H1 (cell line): ENCODE results near the gene SSNA1. TPM values are rescaled to one million over a fixed set of nuclear protein-coding genes. Genes with fewer than 3 reads are reported as not detected.

Experiments
- CTCF ChIA-PET: fragments of 300-600 bp; sonication (Branson Sonifier 250); formaldehyde crosslinking; loops from one replicate; lab custom pipeline; 2021; ENCODE audit not compliant: partially characterized antibody; lab: Charles Lee
- POLR2A ChIA-PET: fragments of 300-600 bp; sonication (Branson Sonifier 250); formaldehyde crosslinking; loops from one replicate; lab custom pipeline; 2021; ENCODE audit warnings: inconsistent platforms; ENCODE audit not compliant: partially characterized antibody; lab: Charles Lee
- DNase-seq, 2 experiments: peaks; one replicate each; pipeline versions ENCODE4 v3.0.0 to v3.0.0-alpha.2; 2010 to 2022; ENCODE audit warnings: low spot score in 2 of 2, low read depth in 1 of 2, mixed read lengths in 1 of 2
- FAIRE-seq: peaks from 2 replicates; lab custom pipeline; 2011; peaks lifted over from hg19 to GRCh38; lab: Jason Lieb, UNC
- H2AFZ ChIP-seq: 2 replicates; pipeline ENCODE4 v1.8.1; 2012; ENCODE audit warnings: low read length, inconsistent platforms
- H2AK5ac ChIP-seq: 2 replicates; pipeline ENCODE4 v1.6.1; 2013; ENCODE audit warnings: low read depth, low read length
- H2BK120ac ChIP-seq: replicated peaks from 2 replicates; pipeline ENCODE3; 2013; ENCODE audit warnings: low read depth, low read length, inconsistent platforms
- H2BK12ac ChIP-seq: 2 replicates; pipeline ENCODE4 v1.6.1; 2013; ENCODE audit warnings: low read depth, low read length
- H2BK15ac ChIP-seq: 2 replicates; pipeline ENCODE4 v1.6.1; 2013; ENCODE audit warnings: low read length
- H2BK20ac ChIP-seq: 2 replicates; pipeline ENCODE4 v1.6.1; 2013; ENCODE audit warnings: low read length
- H2BK5ac ChIP-seq: 2 replicates; pipeline ENCODE4 v1.6.1; 2013; ENCODE audit warnings: low read depth, low read length
- H3K14ac ChIP-seq: 2 replicates; pipeline ENCODE4 v1.6.1; 2013; ENCODE audit warnings: inconsistent platforms; ENCODE audit not compliant: insufficient read length
- H3K18ac ChIP-seq: 2 replicates; pipeline ENCODE4 v1.6.1; 2013; ENCODE audit warnings: low read length; ENCODE audit errors: extremely low read depth
- H3K23ac ChIP-seq: 2 replicates; pipeline ENCODE4 v1.6.1; 2013; ENCODE audit warnings: inconsistent platforms; ENCODE audit not compliant: insufficient read length
- H3K23me2 ChIP-seq: 2 replicates; pipeline ENCODE4 v1.6.1; 2013; ENCODE audit warnings: low read depth, low read length
- H3K27ac ChIP-seq: 2 replicates; pipeline ENCODE4 v1.6.1; 2011; ENCODE audit warnings: low read depth, low read length, inconsistent platforms
- H3K27me3 ChIP-seq, 4 experiments: replicated peaks in 1 of 4; 1 replicate in 1 of 4; 2 replicates in 3 of 4; pipeline versions ENCODE4 v1.6.1 to v1.8.1; 2011 to 2013; ENCODE audit warnings: low read length in 3 of 4, mild to moderate bottlenecking in 3 of 4, inconsistent platforms in 2 of 4, mixed read lengths in 2 of 4, moderate library complexity in 1 of 4; ENCODE audit not compliant: control insufficient read depth in 3 of 4, insufficient read depth in 3 of 4; ENCODE audit errors: extremely low read depth in 1 of 4
- H3K36me3 ChIP-seq, 4 experiments: 2 replicates each; pipeline versions ENCODE4 v1.6.1 to v1.8.1; 2011 to 2013; ENCODE audit warnings: mild to moderate bottlenecking in 4 of 4, low read length in 3 of 4, moderate library complexity in 2 of 4, control low read depth in 1 of 4, inconsistent platforms in 1 of 4; ENCODE audit not compliant: insufficient read depth in 4 of 4, control insufficient read depth in 2 of 4
- H3K4ac ChIP-seq: replicated peaks from 2 replicates; pipeline ENCODE3; 2013; ENCODE audit warnings: low read length, low read depth, mixed read lengths, inconsistent platforms; ENCODE audit not compliant: insufficient read length
- H3K4me1 ChIP-seq, 4 experiments: replicated peaks in 1 of 4; 1 replicate in 1 of 4; 2 replicates in 3 of 4; pipeline versions ENCODE4 v1.6.1 to v1.8.1; 2011 to 2013; ENCODE audit warnings: low read length in 3 of 4, inconsistent platforms in 2 of 4, mixed read lengths in 1 of 4; ENCODE audit not compliant: insufficient read depth in 4 of 4, control insufficient read depth in 3 of 4
- H3K4me2 ChIP-seq, 2 experiments: 2 replicates each; pipeline versions ENCODE4 v1.6.1 to v1.8.1; 2011 to 2013; ENCODE audit warnings: low read depth in 2 of 2, low read length in 2 of 2, control low read depth in 1 of 2, inconsistent platforms in 1 of 2, mild to moderate bottlenecking in 1 of 2; ENCODE audit not compliant: insufficient read depth in 1 of 2
- H3K4me3 ChIP-seq, 4 experiments: fragments of 200-600, 300-600 bp in 1 of 4; sonication (generic), shearing (Covaris generic), sonication (Bioruptor Twin) in 1 of 4; 2 replicates each; pipeline versions ENCODE4 v1.5.1 to v1.8.1; 2011 to 2016; ENCODE audit warnings: low read length in 4 of 4, low read depth in 3 of 4, control low read depth in 2 of 4, inconsistent platforms in 2 of 4, mild to moderate bottlenecking in 2 of 4, mixed read lengths in 1 of 4, moderate library complexity in 1 of 4; ENCODE audit not compliant: insufficient read depth in 2 of 4; ENCODE audit errors: extremely low read depth in 1 of 4
- H3K56ac ChIP-seq: replicated peaks from 2 replicates; pipeline ENCODE3; 2013; ENCODE audit warnings: low read depth, mild to moderate bottlenecking, mixed read lengths, low read length, inconsistent platforms; ENCODE audit not compliant: insufficient read length
- H3K79me1 ChIP-seq: 2 replicates; pipeline ENCODE4 v1.6.1; 2013; ENCODE audit warnings: low read depth, low read length, control low read depth
- H3K79me2 ChIP-seq, 2 experiments: 2 replicates each; pipeline versions ENCODE4 v1.6.1 to v1.8.1; 2012 to 2013; ENCODE audit warnings: low read length in 2 of 2, mild to moderate bottlenecking in 2 of 2, inconsistent platforms in 1 of 2; ENCODE audit not compliant: insufficient read depth in 2 of 2, control insufficient read depth in 1 of 2
- H3K9ac ChIP-seq, 4 experiments: replicated peaks in 1 of 4; 1 replicate in 1 of 4; 2 replicates in 3 of 4; pipeline versions ENCODE4 v1.6.1 to v1.8.1; 2011 to 2013; ENCODE audit warnings: low read depth in 3 of 4, low read length in 3 of 4, control low read depth in 2 of 4, mild to moderate bottlenecking in 2 of 4, moderate library complexity in 2 of 4, inconsistent platforms in 1 of 4; ENCODE audit errors: extremely low read depth in 1 of 4
- H3K9me3 ChIP-seq, 2 experiments: 2 replicates each; pipeline versions ENCODE4 v1.6.1 to v1.8.1; 2012 to 2013; ENCODE audit warnings: mild to moderate bottlenecking in 2 of 2, moderate library complexity in 2 of 2, control low read depth in 1 of 2, inconsistent platforms in 1 of 2, low read depth in 1 of 2, low read length in 1 of 2, mixed read lengths in 1 of 2; ENCODE audit not compliant: insufficient read depth in 2 of 2
- H4K20me1 ChIP-seq, 2 experiments: replicated peaks in 1 of 2; 2 replicates each; pipeline versions ENCODE3 to v1.8.1; 2011 to 2013; ENCODE audit warnings: inconsistent platforms in 2 of 2, low read length in 2 of 2, mild to moderate bottlenecking in 1 of 2; ENCODE audit not compliant: insufficient read depth in 2 of 2, control insufficient read depth in 1 of 2
- H4K5ac ChIP-seq: 2 replicates; pipeline ENCODE4 v1.6.1; 2013; ENCODE audit warnings: low read length, low read depth, mixed read lengths, inconsistent platforms; ENCODE audit not compliant: insufficient read length
- H4K8ac ChIP-seq: 2 replicates; pipeline ENCODE4 v1.8.0; 2013; ENCODE audit warnings: mild to moderate bottlenecking, moderate library complexity, low read length, inconsistent platforms; ENCODE audit not compliant: insufficient read depth; ENCODE audit errors: extremely low read depth
- H4K91ac ChIP-seq: replicated peaks from 2 replicates; pipeline ENCODE3; 2013; ENCODE audit warnings: low read length, mixed read lengths, inconsistent platforms; ENCODE audit not compliant: insufficient read length
- WGBS, 2 experiments: shearing (Covaris generic) in 1 of 2; methylation state at CpG; one replicate each; pipeline versions ENCODE4 v1.1.6 to v1.1.7; 2013 to 2015; ENCODE audit warnings: low lambda C conversion rate in 2 of 2, mixed read lengths in 2 of 2, inconsistent platforms in 1 of 2, low coverage in 1 of 2, missing lambda C conversion rate in 1 of 2; ENCODE audit not compliant: insufficient replicate concordance in 2 of 2, insufficient coverage in 1 of 2, insufficient read length in 1 of 2; ENCODE audit errors: extremely low coverage in 1 of 2, missing lambda C conversion rate in 1 of 2; 5-methylcytosine and 5-hydroxymethylcytosine counted together
- polyA plus RNA-seq, 7 experiments: library from polyadenylated mRNA; depleted of rRNA in 3 of 7; stranded (reverse) in 5 of 7; unstranded in 2 of 7; fragments of >200 nt in 5 of 7; fragments of 200-250 nt in 2 of 7; gene quantifications; 1 replicate in 5 of 7; 2 replicates in 1 of 7; 4 replicates in 1 of 7; pipeline versions ENCODE4 v1.2.1 to v1.2.3, GENCODE V29; 2011 to 2013; ENCODE audit warnings: missing spikeins in 2 of 7, mixed read lengths in 2 of 7
- total RNA-seq: library from RNA; stranded (reverse); fragmentation: NEBNext Ultra II Directional; extraction: Animal tissue kit (Norgen Biotek cat#: 25700); gene quantifications from 2 replicates; pipeline ENCODE4 v1.2.1, GENCODE V29; 2021

The SSNA1 gene
- total and polyA plus RNA-seq, 2 of the 8 experiments (the other 6 are each of a cell fraction or from before 2014, with no cell fraction given), result 87.3 to 157 TPM

- Histone ChIP-seq H2BK20ac (no peak overlapping the region), H3K18ac (no peak overlapping the region), H3K4me3 (no peak overlapping the region), H3K9ac (no peak overlapping the region), H2BK12ac (no peak overlapping the region), H3K27me3 (no peaks in the 10 kb centered on the region), H2BK5ac (no peak overlapping the region), H3K56ac (no peak overlapping the region), H2AK5ac (no peak overlapping the region), H4K8ac (no peak overlapping the region), H3K36me3 (peaks cover 0 to 22% (median 9%) of the 10 kb centered on the region in 4 experiments; a peak in 7 of 8 replicates), H4K5ac (no peak overlapping the region), H3K4me1 (peaks cover 0 to 6% (median 4%) of the 10 kb centered on the region in 4 experiments; a peak in 5 of 7 replicates), H2BK15ac (no peak overlapping the region), H3K27ac (no peak overlapping the region), H3K14ac (no peak overlapping the region), H2BK120ac (no peak overlapping the region), H3K4me2 (no peak overlapping the region), H3K23me2 (no peaks in the 10 kb centered on the region), H2AFZ (no peak overlapping the region), H3K23ac (no peak overlapping the region), H4K20me1 (peaks cover 0 to 14% of the 10 kb centered on the region in 2 experiments), H3K79me1 (no peaks in the 10 kb centered on the region; the same call in 1 of the 2 replicates), H3K9me3 (no peaks in the 10 kb centered on the region), H4K91ac (no peak overlapping the region), H3K79me2 (no peaks in the 10 kb centered on the region), H3K4ac (no peak overlapping the region)
- ChIA-PET POLR2A (interaction anchor here (0.9 to 69.9 kb wide), 10 partner anchors 6 to 84 kb away, joined by 3 to 1462 read pairs (median 6); partner anchors contain the start of genes ANAPC2, CYSRT1, NDOR1 and NELFB), CTCF (interaction anchor here (0.5 to 4.0 kb wide), 20 partner anchors 9 to 188 kb away, joined by 3 to 31 read pairs (median 4); partner anchors contain the start of genes ANAPC2, CYSRT1, RNF208 and RNF224)
- FAIRE-seq (no peak), DNase-seq (no peak)
- 91% methylated on average over 42 of the region's 49 CpGs; no CpG with 5 or more reads in 1 of the 2 experiments for WGBS, 2 experiments
Observed at GRCh38 chr9:137213160-137214060, 24.9 kb downstream of the SSNA1 start.
